Panc1 (cell line): ENCODE data around the gene SCRN2. TPM values are rescaled to one million over a fixed set of nuclear protein-coding genes. Genes with fewer than 3 reads are reported as not detected.

Experiments
- ATAC-seq: fragments of 200-7000 bp; cut with Tn5 transposase; 2 replicates; pipeline ENCODE4 v1.9.1; 2020; ENCODE audit warnings: mild to moderate bottlenecking, moderate library complexity
- BruUV-seq: library from RNA; stranded (reverse); fragments of 400-500 nt; replicated peaks from 2 replicates; lab custom pipeline; 2021; lab: Mats Ljungman, UMichigan
- CTCF ChIA-PET: fragments of 300-600 bp; sonication (Branson Sonifier 250); formaldehyde crosslinking; loops from one replicate; lab custom pipeline; 2022; ENCODE audit warnings: antibody characterized with exemption; lab: Charles Lee
- POLR2A ChIA-PET: fragments of 300-600 bp; sonication (Branson Sonifier 250); formaldehyde crosslinking; loops from one replicate; lab custom pipeline; 2022; ENCODE audit warnings: antibody characterized with exemption; lab: Charles Lee
- DNase-seq: peaks from one replicate; pipeline ENCODE4 v3.0.0-alpha.2; 2010; ENCODE audit warnings: low read depth, low spot score
- H3K27ac ChIP-seq: 2 replicates; pipeline ENCODE4 v1.5.1; 2011; ENCODE audit warnings: mild to moderate bottlenecking, low read length, inconsistent platforms
- H3K27me3 ChIP-seq: fragments of 200-500 bp; sonication (Bioruptor generic); 2 replicates; pipeline ENCODE4 v1.6.0; 2014; ENCODE audit warnings: low read length, inconsistent platforms; ENCODE audit not compliant: control insufficient read depth, insufficient read depth
- H3K36me3 ChIP-seq: fragments of 200-500 bp; sonication (Bioruptor generic); 2 replicates; pipeline ENCODE4 v1.5.1; 2014; ENCODE audit warnings: inconsistent platforms, mild to moderate bottlenecking, low read length, moderate library complexity; ENCODE audit not compliant: control insufficient read depth, insufficient read depth
- H3K4me1 ChIP-seq: 2 replicates; pipeline ENCODE4 v1.5.1; 2011; ENCODE audit warnings: inconsistent platforms, mild to moderate bottlenecking, low read length, moderate library complexity; ENCODE audit not compliant: control insufficient read depth, insufficient read depth
- H3K4me3 ChIP-seq, 2 experiments: 2 replicates each; pipeline ENCODE4 v1.5.1; 2011 to 2012; ENCODE audit warnings: low read depth in 2 of 2, low read length in 2 of 2, mild to moderate bottlenecking in 2 of 2, inconsistent platforms in 1 of 2, moderate library complexity in 1 of 2
- H3K9me3 ChIP-seq: fragments of 200-500 bp; sonication (Bioruptor generic); 2 replicates; pipeline ENCODE4 v1.5.1; 2014; ENCODE audit warnings: low read depth, mild to moderate bottlenecking, inconsistent platforms, low read length, moderate library complexity; ENCODE audit not compliant: control insufficient read depth, insufficient read depth
- CTCF ChIP-seq: fragments of 450-650 bp; IDR thresholded peaks from 2 replicates; pipeline ENCODE4 v1.5.1; 2017; ENCODE audit warnings: mild to moderate bottlenecking
- POLR2AphosphoS5 ChIP-seq: IDR thresholded peaks from 2 replicates; pipeline ENCODE4 v1.6.1; 2012; ENCODE audit warnings: mild to moderate bottlenecking, low read depth, low read length, moderate library complexity
- REST ChIP-seq, 2 experiments: IDR thresholded peaks; 2 replicates each; pipeline ENCODE4 v1.6.1; 2011 to 2012; ENCODE audit warnings: low read depth in 2 of 2, control low read depth in 1 of 2, low read length in 1 of 2, mild to moderate bottlenecking in 1 of 2, moderate library complexity in 1 of 2; ENCODE audit not compliant: insufficient read depth in 1 of 2
- SIN3A ChIP-seq: IDR thresholded peaks from 2 replicates; pipeline ENCODE4 v1.6.1; 2012; ENCODE audit warnings: low read depth, mild to moderate bottlenecking, low read length, moderate library complexity, borderline replicate concordance; ENCODE audit not compliant: insufficient read depth
- TCF7L2 ChIP-seq: IDR thresholded peaks from 2 replicates; pipeline ENCODE4 v1.6.1; 2011; ENCODE audit warnings: mild to moderate bottlenecking, low read depth, low read length, inconsistent platforms
- in situ Hi-C: cut with HindIII; loops from 2 replicates; pipeline ENCODE4 v1.10.0; 2016; ENCODE audit warnings: low sequenced_read_pairs, low pct_unique_long_range_greater_than_20kb
- intact Hi-C: fragments of 100-400 bp; cut with micrococcal nuclease; formaldehyde crosslinking; loops from one replicate; pipeline ENCODE4 v1.10.0; 2022; ENCODE audit not compliant: unreplicated experiment
- total RNA-seq: library from RNA; stranded (reverse); gene quantifications from one replicate; pipeline ENCODE4 v1.2.1, GENCODE V29; 2021; ENCODE audit not compliant: unreplicated experiment

Gene SCRN2
- total RNA-seq, 1 experiment from 2014 or later, result 34.9 TPM

- ChIA-PET POLR2A (no interaction called here), CTCF (interaction anchor here (0.6 kb wide), 1 partner anchor 104 kb away, joined by 5 read pairs; the partner anchor contains the start of gene CDK5RAP3)
- no peak overlapping the region for H3K4me3 ChIP-seq
- H3K36me3 ChIP-seq, result no peaks in the 10 kb centered on the region
- H3K4me1 ChIP-seq, result peaks cover 10% of the 10 kb centered on the region
- no peaks in the 10 kb centered on the region for H3K9me3 ChIP-seq
- in situ Hi-C loops (no loop called here), intact Hi-C loops (no loop called here)
- ATAC-seq (no peak), DNase-seq (no peak)
- H3K27me3 ChIP-seq, result no peaks in the 10 kb centered on the region
- H3K27ac ChIP-seq, result no peak overlapping the region
- no peak for TF ChIP-seq TCF7L2
- no peak for TF ChIP-seq POLR2AphosphoS5
- TF ChIP-seq REST (IDR thresholded peaks at IDR 0.05; ENCODE audit: insufficient read depth in 1 of 2, low read depth in 2 of 2, low read length in 1 of 2), result no peak
- TF ChIP-seq SIN3A, result no peak
- TF ChIP-seq CTCF, result no peak
- no TSS peak for BruUV-seq
Observed at GRCh38 chr17:47866941-47867340, 25.9 kb upstream of the SCRN2 start.

GRCh38 chr17:47864791-47865216 lies 23.7 kb upstream of the SCRN2 start:
- no peaks in the 10 kb centered on the region for H3K36me3 ChIP-seq
- POLR2A ChIA-PET, result no interaction called here
- H3K27me3 ChIP-seq, result no peaks in the 10 kb centered on the region
- no TSS peak for BruUV-seq
- no peak overlapping the region for H3K4me3 ChIP-seq
- peaks cover 10% of the 10 kb centered on the region for H3K4me1 ChIP-seq
- intact Hi-C loops, result no loop called here
- no peak for TF ChIP-seq CTCF
- TF ChIP-seq POLR2AphosphoS5, result no peak
- TF ChIP-seq TCF7L2, result no peak
- TF ChIP-seq REST (IDR thresholded peaks at IDR 0.05; ENCODE audit: insufficient read depth in 1 of 2, low read depth in 2 of 2, low read length in 1 of 2), result no peak
- no peak for TF ChIP-seq SIN3A
- CTCF ChIA-PET, result interaction anchor here (0.7 to 1.3 kb wide), 2 partner anchors 19 to 25 kb away, joined by 3 read pairs; no protein-coding TSS in a partner anchor
- ATAC-seq (no peak), DNase-seq (no peak)
- H3K27ac ChIP-seq, result no peak overlapping the region
- in situ Hi-C loops, result no loop called here
- H3K9me3 ChIP-seq, result no peaks in the 10 kb centered on the region
